Spleen (tissue), 7 donors: ENCODE data around the gene TMEM139.

Experiments used
- CTCF ChIP-seq, 11 experiments: fragments of 200-600 bp in 7 of 11; fragments of 450-650 bp in 4 of 11; sonication (generic) in 4 of 11; IDR thresholded peaks in 8 of 11; conservative IDR thresholded peaks in 3 of 11; 1 replicate in 7 of 11; 2 replicates in 4 of 11; pipeline versions ENCODE4 v1.4.0 to v1.8.0; 2016 to 2021; ENCODE audit warnings: antibody characterized with exemption in 11 of 11, inconsistent platforms in 4 of 11, mild to moderate bottlenecking in 1 of 11
- POLR2A ChIP-seq, 3 donors: fragments of 450-650 bp; IDR thresholded peaks; one replicate each; pipeline ENCODE4 v1.5.1; 2017; ENCODE audit warnings: antibody characterized with exemption in 3 of 3, mild to moderate bottlenecking in 1 of 3
- POLR2AphosphoS5 ChIP-seq, 3 donors: sonication (generic); formaldehyde crosslinking; IDR thresholded peaks; one replicate each; pipeline ENCODE4 v1.5.1; 2017; ENCODE audit warnings: antibody characterized with exemption in 3 of 3
- donor health status: DM: no; HTN: no; CAD: no; lungs with moderate emphysema.
- donor health status: DM: no; HTN: no; CAD: no.
- donor health status: DM: no; HTN: no; CAD: no.

GRCh38 chr7:143245123-143245522 is 39.6 kb upstream of the TMEM139 start:
- TF ChIP-seq CTCF (IDR thresholded peaks at IDR 0.05 in 8 of 11, conservative IDR thresholded peaks at IDR 0.05 in 3 of 11) (no peak), POLR2A (IDR thresholded peaks at IDR 0.05) (no peak), POLR2AphosphoS5 (IDR thresholded peaks at IDR 0.05) (no peak)
